ENCODE data around the gene SEC61B. TPM values are rescaled to one million over a fixed set of nuclear protein-coding genes. Genes with fewer than 3 reads are reported as not detected.

SEC61B gene
- polyA plus RNA-seq, 1 experiment, result 134 TPM

GRCh38 chr9:99270491-99270890 is 48.4 kb downstream of the SEC61B start:
- no peak for TF ChIP-seq CTCF (IDR thresholded peaks at IDR 0.05; ENCODE audit: insufficient read depth, low read depth, low read length)
- POLR2A ChIA-PET, result no interaction called here

GRCh38 chr9:99272836-99273235 is 50.8 kb downstream of the SEC61B start:
- no peak for DNase-seq (ENCODE audit: low read depth)
- H3K36me3 ChIP-seq (ENCODE audit: control insufficient read depth, insufficient read depth, low read length), result no peaks in the 10 kb centered on the region
- H3K27me3 ChIP-seq (ENCODE audit: control insufficient read depth, insufficient read depth, low read length), result no peaks in the 10 kb centered on the region
- no peak for TF ChIP-seq CTCF (IDR thresholded peaks at IDR 0.05; ENCODE audit: insufficient read depth, low read depth, low read length)
- no peak overlapping the region for H3K4me3 ChIP-seq (ENCODE audit: low read depth, low read length)
- ChIA-PET CTCF (interaction anchor here (1.2 kb wide), 1 partner anchor 17 kb away, joined by 3 read pairs; no protein-coding TSS in a partner anchor), POLR2A (no interaction called here)

More at GRCh38 chr9:99270491-99270890, 48.4 kb downstream of the SEC61B start:
- H3K27me3 ChIP-seq (ENCODE audit: control insufficient read depth, insufficient read depth, low read length), result no peaks in the 10 kb centered on the region
- CTCF ChIA-PET, result interaction anchor here (0.6 kb wide), 1 partner anchor 18 kb away, joined by 3 read pairs; no protein-coding TSS in a partner anchor
- no peaks in the 10 kb centered on the region for H3K36me3 ChIP-seq (ENCODE audit: control insufficient read depth, insufficient read depth, low read length)
- no peak for DNase-seq (ENCODE audit: low read depth)
- H3K4me3 ChIP-seq (ENCODE audit: low read depth, low read length), result no peak overlapping the region

GRCh38 chr9:99274016-99274415 is 51.9 kb downstream of the SEC61B start:
- CTCF ChIA-PET, result interaction anchor here (0.6 to 1.2 kb wide), 2 partner anchors 16 to 192 kb away, joined by 3 to 5 read pairs; no protein-coding TSS in a partner anchor

GRCh38 chr9:99274495-99274894 is 52.4 kb downstream of the SEC61B start:
- no peak for TF ChIP-seq CTCF (IDR thresholded peaks at IDR 0.05; ENCODE audit: insufficient read depth, low read depth, low read length)
- Histone ChIP-seq H3K4me3 (ENCODE audit: low read depth, low read length) (no peak overlapping the region), H3K36me3 (ENCODE audit: control insufficient read depth, insufficient read depth, low read length) (no peaks in the 10 kb centered on the region), H3K27me3 (ENCODE audit: control insufficient read depth, insufficient read depth, low read length) (no peaks in the 10 kb centered on the region)
- POLR2A ChIA-PET, result no interaction called here
- no peak for DNase-seq (ENCODE audit: low read depth)
- CTCF ChIA-PET, result interaction anchor here (0.6 to 2.0 kb wide), 2 partner anchors 8 to 191 kb away, joined by 5 read pairs; no protein-coding TSS in a partner anchor

More at GRCh38 chr9:99274016-99274415, 51.9 kb downstream of the SEC61B start:
- Histone ChIP-seq H3K36me3 (ENCODE audit: control insufficient read depth, insufficient read depth, low read length) (no peaks in the 10 kb centered on the region), H3K4me3 (ENCODE audit: low read depth, low read length) (no peak overlapping the region), H3K27me3 (ENCODE audit: control insufficient read depth, insufficient read depth, low read length) (no peaks in the 10 kb centered on the region)
- POLR2A ChIA-PET, result no interaction called here
- DNase-seq (ENCODE audit: low read depth), result no peak
- TF ChIP-seq CTCF (IDR thresholded peaks at IDR 0.05; ENCODE audit: insufficient read depth, low read depth, low read length), result no peak

Small RNA genes lying within 50 kb of the gene (small RNA-seq; reads per million reads assigned to genes)
- not detected for gene RN7SL794P (ENCODE audit: insufficient read length, low read depth, low replicate concordance)

Other genes starting within 250 kb of the SEC61B start
- gene TGFBR1, start 117.2 kb upstream of the SEC61B start, polyA plus RNA-seq (2011; rRNA removed), result 73.5 and 97.7 TPM in 2 replicates
- gene ALG2, start 340 bp upstream of the SEC61B start, polyA plus RNA-seq (2011; rRNA removed), result 47.6 and 64.7 TPM in 2 replicates

Data from BJ (cell line).